ENCODE data around the gene ERI3.

- TF ChIP-seq TCF12 (IDR thresholded peaks at IDR 0.05) (no peak), TCF12 (CRISPR knock-in tag; IDR thresholded peaks at IDR 0.05) (no peak), ZNF770 (CRISPR knock-in tag; IDR thresholded peaks at IDR 0.05) (no peak), ZNF747 (CRISPR knock-in tag; IDR thresholded peaks at IDR 0.05; ENCODE audit: borderline replicate concordance) (no peak), SUZ12 (IDR thresholded peaks at IDR 0.05; ENCODE audit: low read depth, low read length) (no peak), REST (IDR thresholded peaks at IDR 0.05; ENCODE audit: borderline replicate concordance in 1 of 2, low read depth in 1 of 2, low read length in 2 of 2) (no peak), ZMYM2 (CRISPR knock-in tag; IDR thresholded peaks at IDR 0.05) (no peak), GZF1 (CRISPR knock-in tag; IDR thresholded peaks at IDR 0.05) (no peak), POLR2AphosphoS5 (IDR thresholded peaks at IDR 0.05; ENCODE audit: low read depth, low read length) (no peak), CEBPB (IDR thresholded peaks at IDR 0.05; ENCODE audit: borderline replicate concordance, low read depth, low read length) (no peak), YEATS4 (CRISPR knock-in tag; IDR thresholded peaks at IDR 0.05; ENCODE audit: borderline replicate concordance) (no peak), EP300 (IDR thresholded peaks at IDR 0.05; ENCODE audit: low read depth in 2 of 2, low read length in 2 of 2) (no peak), EP300 (CRISPR knock-in tag; IDR thresholded peaks at IDR 0.05; ENCODE audit: borderline replicate concordance) (no peak), ZBTB49 (CRISPR knock-in tag; IDR thresholded peaks at IDR 0.05; ENCODE audit: borderline replicate concordance) (no peak), KAT7 (CRISPR knock-in tag; IDR thresholded peaks at IDR 0.05; ENCODE audit: borderline replicate concordance) (no peak), ARNT2 (CRISPR knock-in tag; IDR thresholded peaks at IDR 0.05; ENCODE audit: low read depth) (no peak)
Observed at GRCh38 chr1:44310006-44310405, 45.1 kb downstream of the ERI3 start.
